ENCODE results near the gene PCMTD2. TPM values are rescaled to one million over a fixed set of nuclear protein-coding genes. Genes with fewer than 3 reads are reported as not detected.
A peak's percentile ranks its signal among the peaks of the same experiment; 100 is the strongest.

The PCMTD2 gene
- total RNA-seq = 19.0 and 26.9 TPM in 2 replicates

DNA sequence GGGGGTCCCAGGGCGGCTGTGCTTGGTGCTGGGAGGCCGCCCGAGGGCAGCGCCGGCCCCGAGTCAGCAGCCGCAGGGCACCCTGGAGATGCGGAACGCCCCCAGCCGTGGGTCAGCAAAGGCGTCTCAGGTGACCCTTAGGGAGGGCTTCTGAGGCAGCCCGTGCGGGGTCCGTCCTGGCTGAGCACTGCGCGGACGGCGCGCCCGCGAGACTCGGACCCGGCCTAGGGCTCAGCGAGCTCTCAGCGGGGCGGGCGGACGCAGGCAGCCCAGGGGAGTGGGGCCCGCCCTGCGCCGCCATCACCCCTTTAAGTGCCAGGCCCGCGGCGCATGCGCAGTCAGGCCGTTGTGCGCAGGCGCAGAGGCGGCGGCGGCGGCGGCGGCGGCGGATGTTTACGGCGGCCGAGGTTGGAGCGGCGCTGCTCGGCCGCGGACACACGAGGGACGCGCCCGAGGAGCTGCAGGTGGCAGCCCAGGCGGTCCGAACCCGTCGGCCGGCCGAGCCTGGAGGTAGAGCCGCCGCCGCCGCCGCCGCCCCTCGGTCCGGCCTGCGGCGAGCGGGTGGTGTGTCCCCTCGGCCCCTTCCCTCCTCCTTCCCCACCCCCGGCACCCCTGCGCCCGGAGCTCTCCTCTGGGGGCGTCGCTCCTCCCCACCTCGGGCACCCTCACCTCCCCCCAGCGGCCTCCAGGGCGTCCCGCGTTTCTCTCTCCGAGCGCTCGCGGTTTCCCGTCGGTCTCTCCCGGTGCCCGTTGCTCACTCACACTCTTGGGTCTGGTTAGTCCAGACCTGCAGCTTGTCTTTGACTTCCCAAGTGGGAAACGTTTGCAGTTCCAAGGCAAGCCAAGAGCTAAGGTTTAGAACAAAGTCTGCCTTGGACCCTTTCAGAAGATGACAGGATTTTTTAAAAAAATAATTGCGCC is at the start of gene PCMTD2:
Gene PCMTD2 (plus strand): TSS at position 388 of the 921 bp plus-strand sequence. CDS start 4,218 bp downstream, outside the sequence.
- H3K36me3 ChIP-seq (ENCODE audit: control insufficient read depth, insufficient read depth, low read length) = no peaks in the 10 kb centered on the region
- DNase-seq (ENCODE audit: low read depth) (peak; percentile 31), FAIRE-seq (no peak)
- peak within 1 kb of the TSS; percentile 74 for H3K4me3 ChIP-seq (ENCODE audit: low read depth, low read length)
- TF ChIP-seq, protein P1, sequence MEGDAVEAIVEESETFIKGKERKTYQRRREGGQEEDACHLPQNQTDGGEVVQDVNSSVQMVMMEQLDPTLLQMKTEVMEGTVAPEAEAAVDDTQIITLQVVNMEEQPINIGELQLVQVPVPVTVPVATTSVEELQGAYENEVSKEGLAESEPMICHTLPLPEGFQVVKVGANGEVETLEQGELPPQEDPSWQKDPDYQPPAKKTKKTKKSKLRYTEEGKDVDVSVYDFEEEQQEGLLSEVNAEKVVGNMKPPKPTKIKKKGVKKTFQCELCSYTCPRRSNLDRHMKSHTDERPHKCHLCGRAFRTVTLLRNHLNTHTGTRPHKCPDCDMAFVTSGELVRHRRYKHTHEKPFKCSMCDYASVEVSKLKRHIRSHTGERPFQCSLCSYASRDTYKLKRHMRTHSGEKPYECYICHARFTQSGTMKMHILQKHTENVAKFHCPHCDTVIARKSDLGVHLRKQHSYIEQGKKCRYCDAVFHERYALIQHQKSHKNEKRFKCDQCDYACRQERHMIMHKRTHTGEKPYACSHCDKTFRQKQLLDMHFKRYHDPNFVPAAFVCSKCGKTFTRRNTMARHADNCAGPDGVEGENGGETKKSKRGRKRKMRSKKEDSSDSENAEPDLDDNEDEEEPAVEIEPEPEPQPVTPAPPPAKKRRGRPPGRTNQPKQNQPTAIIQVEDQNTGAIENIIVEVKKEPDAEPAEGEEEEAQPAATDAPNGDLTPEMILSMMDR (IDR thresholded peaks at IDR 0.05; ENCODE audit: insufficient read depth, low read length, severe bottlenecking) = peak; percentile 7
- H3K27me3 ChIP-seq (ENCODE audit: control insufficient read depth, insufficient read depth, low read length) = no peaks in the 10 kb centered on the region

DNA sequence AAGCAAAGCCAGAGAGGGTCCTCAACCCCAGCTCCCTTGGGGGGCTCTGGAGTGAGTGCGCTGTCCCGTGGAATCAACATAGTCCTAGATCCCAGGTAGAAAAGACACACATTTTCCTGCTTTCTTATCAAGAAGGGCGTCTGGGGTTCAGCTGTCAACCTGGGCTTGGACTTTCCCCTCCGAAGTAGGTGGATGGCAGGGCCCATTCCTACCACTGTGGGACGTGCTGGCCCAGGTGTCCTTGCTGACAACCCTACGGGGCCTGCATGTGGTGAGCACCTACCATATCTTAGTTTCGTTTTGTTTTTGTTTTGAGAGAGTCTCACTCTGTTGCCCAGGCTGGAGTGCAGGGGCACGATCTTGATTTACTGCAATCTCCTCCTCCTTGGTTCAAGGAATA is 48.9 kb upstream of the PCMTD2 start:
- TF ChIP-seq, protein P1 (IDR thresholded peaks at IDR 0.05; ENCODE audit: insufficient read depth, low read length, severe bottlenecking) = no peak
- Histone ChIP-seq H3K27me3 (ENCODE audit: control insufficient read depth, insufficient read depth, low read length) (peaks cover 3% of the 10 kb centered on the region), H3K36me3 (ENCODE audit: control insufficient read depth, insufficient read depth, low read length) (no peaks in the 10 kb centered on the region), H3K4me3 (ENCODE audit: low read depth, low read length) (no peak overlapping the region)
- FAIRE-seq = no peak
- DNase-seq (ENCODE audit: low read depth) = no peak

DNA sequence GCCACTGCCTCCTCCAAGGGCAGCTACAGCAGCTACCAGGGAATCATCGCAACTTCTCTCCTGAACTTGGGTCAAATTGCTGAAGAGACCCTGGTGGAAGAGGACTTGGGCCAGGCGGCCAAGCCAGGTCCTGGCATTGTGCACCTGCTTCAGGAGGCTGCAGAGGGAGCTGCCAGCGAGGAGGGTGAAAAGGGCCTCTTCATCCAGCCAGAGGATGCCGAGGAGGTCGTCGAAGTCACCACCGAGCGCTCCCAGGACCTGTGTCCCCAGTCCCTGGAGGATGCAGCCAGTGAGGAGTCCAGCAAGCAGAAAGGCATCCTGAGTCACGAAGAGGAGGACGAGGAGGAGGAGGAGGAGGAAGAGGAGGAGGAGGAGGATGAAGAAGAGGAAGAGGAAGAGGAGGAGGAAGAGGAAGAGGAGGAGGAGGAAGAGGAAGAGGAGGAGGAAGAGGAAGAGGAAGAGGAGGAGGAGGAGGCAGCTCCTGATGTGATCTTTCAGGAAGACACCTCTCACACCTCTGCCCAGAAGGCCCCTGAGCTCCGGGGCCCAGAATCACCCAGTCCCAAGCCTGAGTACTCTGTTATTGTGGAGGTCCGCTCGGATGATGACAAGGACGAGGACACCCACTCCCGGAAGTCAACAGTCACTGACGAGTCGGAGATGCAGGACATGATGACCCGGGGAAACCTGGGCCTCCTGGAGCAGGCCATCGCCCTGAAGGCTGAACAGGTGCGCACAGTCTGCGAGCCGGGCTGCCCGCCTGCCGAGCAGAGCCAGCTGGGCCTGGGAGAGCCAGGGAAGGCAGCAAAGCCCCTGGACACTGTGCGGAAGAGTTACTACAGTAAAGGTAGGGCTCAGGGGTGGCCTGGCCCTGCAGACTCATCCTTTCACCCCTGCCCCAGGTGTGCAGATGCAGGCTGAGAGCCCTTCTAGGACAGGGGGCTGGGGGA is 47.6 kb upstream of the PCMTD2 start:
- TF ChIP-seq, protein P1 (IDR thresholded peaks at IDR 0.05; ENCODE audit: insufficient read depth, low read length, severe bottlenecking) = no peak
- no peak overlapping the region for H3K4me3 ChIP-seq (ENCODE audit: low read depth, low read length)
- FAIRE-seq = no peak
- no peaks in the 10 kb centered on the region for H3K36me3 ChIP-seq (ENCODE audit: control insufficient read depth, insufficient read depth, low read length)
- peaks cover 2% of the 10 kb centered on the region for H3K27me3 ChIP-seq (ENCODE audit: control insufficient read depth, insufficient read depth, low read length)
- DNase-seq (ENCODE audit: low read depth) = no peak

DNA sequence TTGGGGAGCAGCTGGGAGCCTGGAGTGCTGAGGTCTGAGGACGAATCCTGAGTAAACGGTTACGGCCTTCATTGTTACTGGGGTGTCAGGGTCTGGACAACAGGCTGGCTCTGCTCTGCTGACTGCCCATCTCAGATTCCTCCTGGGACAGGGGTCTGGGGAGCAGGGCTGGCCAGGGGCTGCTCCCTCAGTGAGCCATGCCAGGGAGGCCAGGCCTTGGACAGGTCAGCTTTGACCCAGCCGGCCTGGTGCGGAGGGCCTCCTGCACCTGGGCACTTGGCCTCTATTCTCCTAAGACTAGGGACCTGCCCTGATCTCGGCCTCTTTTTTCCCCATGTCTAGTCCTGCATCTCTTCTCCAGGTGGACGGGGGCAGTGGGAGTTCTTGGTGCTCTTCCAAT is 46.4 kb upstream of the PCMTD2 start:
- no peak for DNase-seq (ENCODE audit: low read depth)
- FAIRE-seq = no peak
- H3K4me3 ChIP-seq (ENCODE audit: low read depth, low read length) = no peak overlapping the region
- TF ChIP-seq, protein P1 (IDR thresholded peaks at IDR 0.05; ENCODE audit: insufficient read depth, low read length, severe bottlenecking) = no peak
- H3K27me3 ChIP-seq (ENCODE audit: control insufficient read depth, insufficient read depth, low read length) = peaks cover 1% of the 10 kb centered on the region
- no peaks in the 10 kb centered on the region for H3K36me3 ChIP-seq (ENCODE audit: control insufficient read depth, insufficient read depth, low read length)

DNA sequence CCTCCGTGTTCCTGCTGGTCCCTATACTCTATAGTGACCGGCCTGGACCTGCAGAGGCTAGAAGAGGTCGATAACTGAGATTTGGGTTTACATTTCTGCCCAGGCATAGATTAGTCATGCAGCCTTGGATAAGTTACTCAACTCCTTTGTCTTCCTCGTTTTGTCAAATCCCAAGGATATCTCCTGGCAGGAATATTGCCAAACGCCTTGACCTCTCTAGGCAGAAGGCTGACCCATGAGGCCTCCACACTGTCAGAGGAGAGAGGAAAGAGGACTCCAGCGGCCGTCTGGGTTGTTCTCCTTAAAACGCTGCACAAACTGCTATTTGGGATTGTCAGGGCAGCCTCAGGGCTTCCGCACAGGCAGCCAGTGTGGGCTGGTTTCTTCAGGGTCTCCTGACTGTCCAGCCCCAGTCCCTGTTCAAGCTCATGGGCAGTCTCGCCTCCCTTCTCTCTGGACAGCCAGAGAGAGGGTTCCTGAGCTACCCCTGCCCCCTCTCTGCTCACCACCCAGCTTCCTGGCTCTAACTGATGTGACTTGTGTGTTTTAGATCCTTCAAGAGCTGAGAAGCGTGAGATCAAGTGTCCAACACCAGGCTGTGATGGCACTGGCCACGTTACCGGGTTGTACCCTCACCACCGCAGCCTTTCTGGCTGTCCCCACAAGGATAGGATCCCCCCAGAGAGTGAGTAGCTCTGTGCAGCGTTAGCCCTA is 44.7 kb upstream of the PCMTD2 start:
- DNase-seq (ENCODE audit: low read depth) (peak; percentile 21), FAIRE-seq (no peak)
- peaks cover 1% of the 10 kb centered on the region for H3K27me3 ChIP-seq (ENCODE audit: control insufficient read depth, insufficient read depth, low read length)
- TF ChIP-seq, protein P1 (IDR thresholded peaks at IDR 0.05; ENCODE audit: insufficient read depth, low read length, severe bottlenecking) = no peak
- H3K36me3 ChIP-seq (ENCODE audit: control insufficient read depth, insufficient read depth, low read length) = no peaks in the 10 kb centered on the region
- H3K4me3 ChIP-seq (ENCODE audit: low read depth, low read length) = no peak overlapping the region
